NK-92 treated with Interleukin-12 subunit alpha and Interleukin-12 subunit beta, amount 100 ng/mL, for 24 hours (cell line): ENCODE results near the gene KCNE5.
"Not testable (repeated sequence)": the region's sequence is repeated elsewhere in the genome, so short reads cannot be mapped to it uniquely, and the experiment has no call there.

Source experiments
- DNase-seq: peaks from one replicate; lab custom pipeline; 2025; lab: John Stamatoyannopoulos, UW

KCNE5 gene

GRCh38 chrX:109601486-109601885 is 23.5 kb downstream of the KCNE5 start:
- no peak for DNase-seq

GRCh38 chrX:109600237-109600651 is 24.7 kb downstream of the KCNE5 start:
- DNase-seq, result no peak

- no peak for DNase-seq
Observed at GRCh38 chrX:109596015-109596414, 29.0 kb downstream of the KCNE5 start.

- DNase-seq, result no peak
Observed at GRCh38 chrX:109590176-109590575, 34.8 kb downstream of the KCNE5 start.

- DNase-seq, result no peak
Observed at GRCh38 chrX:109585488-109585887, 39.5 kb downstream of the KCNE5 start.

GRCh38 chrX:109578916-109579315 is 46.1 kb downstream of the KCNE5 start:
- DNase-seq, result no peak

- DNase-seq, result no peak
Observed at GRCh38 chrX:109577055-109577454, 47.9 kb downstream of the KCNE5 start.

- DNase-seq, result not testable (repeated sequence)
Observed at GRCh38 chrX:109576083-109576482, 48.9 kb downstream of the KCNE5 start.
